Transverse colon (tissue), 4 donors: ENCODE data around the gene FTL.

Experiments
- EP300 ChIP-seq: sonication (generic); formaldehyde crosslinking; IDR thresholded peaks from one replicate; pipeline ENCODE4 v1.6.1; 2017; ENCODE audit warnings: antibody characterized with exemption, low read depth
- POLR2A ChIP-seq: fragments of 450-650 bp; IDR thresholded peaks from one replicate; pipeline ENCODE4 v1.6.1; 2016; ENCODE audit warnings: antibody characterized with exemption, mild to moderate bottlenecking, moderate library complexity
- POLR2AphosphoS5 ChIP-seq, 3 donors: sonication (generic); formaldehyde crosslinking; IDR thresholded peaks; one replicate each; pipeline ENCODE4 v1.6.1; 2016; ENCODE audit warnings: antibody characterized with exemption in 3 of 3
- TF ChIP-seq, protein P1 (sequence below), 5 experiments: fragments of 200-600 bp in 3 of 5; fragments of 450-650 bp in 2 of 5; sonication (generic) in 3 of 5; IDR thresholded peaks; 1 replicate in 2 of 5; 2 replicates in 3 of 5; pipeline ENCODE4 v1.5.1; 2016 to 2017; ENCODE audit warnings: antibody characterized with exemption in 5 of 5, inconsistent platforms in 3 of 5, mild to moderate bottlenecking in 2 of 5, moderate library complexity in 1 of 5

DNA sequence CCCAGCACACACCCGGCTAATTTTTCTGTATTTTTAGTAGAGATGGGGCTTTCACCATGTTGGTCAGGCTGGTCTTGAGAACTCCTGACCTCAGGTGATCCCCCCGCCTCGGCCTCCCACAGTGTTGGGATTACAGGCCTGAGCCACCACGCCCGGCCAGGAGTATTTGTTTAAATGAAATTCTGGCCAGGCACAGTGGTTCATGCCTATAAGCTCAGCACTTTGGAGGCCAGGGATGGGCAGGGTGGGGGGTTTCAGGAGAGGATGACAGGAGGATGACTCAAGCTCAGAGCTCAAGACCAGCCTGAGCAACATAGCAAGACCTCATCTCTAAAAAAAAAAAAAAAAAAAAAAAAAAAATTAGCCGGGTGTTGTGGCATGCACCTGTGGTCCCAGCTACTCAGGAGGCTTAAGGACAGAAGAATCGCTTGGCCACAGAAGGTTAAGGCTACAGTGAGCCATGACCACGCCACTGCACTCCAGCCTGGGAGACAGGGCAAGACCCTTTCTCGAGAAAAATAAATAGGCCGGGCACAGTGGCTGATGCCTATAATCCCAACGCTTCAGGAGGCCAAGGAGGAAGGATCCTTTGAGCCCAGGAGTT is 39.8 kb upstream of the FTL start:
- TF ChIP-seq, protein P1, sequence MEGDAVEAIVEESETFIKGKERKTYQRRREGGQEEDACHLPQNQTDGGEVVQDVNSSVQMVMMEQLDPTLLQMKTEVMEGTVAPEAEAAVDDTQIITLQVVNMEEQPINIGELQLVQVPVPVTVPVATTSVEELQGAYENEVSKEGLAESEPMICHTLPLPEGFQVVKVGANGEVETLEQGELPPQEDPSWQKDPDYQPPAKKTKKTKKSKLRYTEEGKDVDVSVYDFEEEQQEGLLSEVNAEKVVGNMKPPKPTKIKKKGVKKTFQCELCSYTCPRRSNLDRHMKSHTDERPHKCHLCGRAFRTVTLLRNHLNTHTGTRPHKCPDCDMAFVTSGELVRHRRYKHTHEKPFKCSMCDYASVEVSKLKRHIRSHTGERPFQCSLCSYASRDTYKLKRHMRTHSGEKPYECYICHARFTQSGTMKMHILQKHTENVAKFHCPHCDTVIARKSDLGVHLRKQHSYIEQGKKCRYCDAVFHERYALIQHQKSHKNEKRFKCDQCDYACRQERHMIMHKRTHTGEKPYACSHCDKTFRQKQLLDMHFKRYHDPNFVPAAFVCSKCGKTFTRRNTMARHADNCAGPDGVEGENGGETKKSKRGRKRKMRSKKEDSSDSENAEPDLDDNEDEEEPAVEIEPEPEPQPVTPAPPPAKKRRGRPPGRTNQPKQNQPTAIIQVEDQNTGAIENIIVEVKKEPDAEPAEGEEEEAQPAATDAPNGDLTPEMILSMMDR (IDR thresholded peaks at IDR 0.05), result no peak
- TF ChIP-seq POLR2A (no peak), EP300 (no peak), POLR2AphosphoS5 (IDR thresholded peaks at IDR 0.05) (no peak)
